Measurements from ENCODE around the gene PRAMEF5. TPM values are rescaled to one million over a fixed set of nuclear protein-coding genes. Genes with fewer than 3 reads are reported as not detected.
"Not testable (repeated sequence)": the region's sequence is repeated elsewhere in the genome, so short reads cannot be mapped to it uniquely, and the experiment has no call there.

PRAMEF5 gene
- total and polyA plus RNA-seq, 2 experiments from 2014 or later, result not detected

GRCh38 chr1:13277016-13277415 lies 23.0 kb downstream of the PRAMEF5 start:
- H3K4me1 Mint-ChIP-seq; H3K9me2 ChIP-seq (ENCODE audit: insufficient read depth); H2AFZ ChIP-seq; H3K4me1 ChIP-seq (ENCODE audit: insufficient read depth); H3K79me2 ChIP-seq (replicated peaks; ENCODE audit: insufficient read depth); H3K4me3 Mint-ChIP-seq; H3K27me3 Mint-ChIP-seq (ENCODE audit: insufficient read depth, low read depth, poor library complexity); H3F3A ChIP-seq (replicated peaks; ENCODE audit: low read depth); H3K4me2 ChIP-seq; H3K27me3 ChIP-seq (ENCODE audit: insufficient read depth); H3K4me3 ChIP-seq; H3K27ac Mint-ChIP-seq; H4K20me1 ChIP-seq (replicated peaks; ENCODE audit: insufficient read depth); ATAC-seq; H3K36me3 ChIP-seq (ENCODE audit: insufficient read depth); H3K36me3 Mint-ChIP-seq (ENCODE audit: low read depth); H3K9me3 Mint-ChIP-seq; H3K27ac ChIP-seq (ENCODE audit: low read depth): not testable (repeated sequence)
- DNase-seq (ENCODE audit: low spot score), result peak; percentile 0

GRCh38 chr1:13279617-13280016 lies 25.6 kb downstream of the PRAMEF5 start:
- H3K4me2 ChIP-seq; H3K9me3 Mint-ChIP-seq; H4K20me1 ChIP-seq (replicated peaks; ENCODE audit: insufficient read depth); H3K4me1 ChIP-seq (ENCODE audit: insufficient read depth); H3K4me3 Mint-ChIP-seq; H3K27me3 Mint-ChIP-seq (ENCODE audit: insufficient read depth, low read depth, poor library complexity); H3K36me3 Mint-ChIP-seq (ENCODE audit: low read depth); DNase-seq (ENCODE audit: low spot score); H2AFZ ChIP-seq; H3K79me2 ChIP-seq (replicated peaks; ENCODE audit: insufficient read depth); ATAC-seq; H3K4me1 Mint-ChIP-seq; H3K27ac ChIP-seq (ENCODE audit: low read depth); H3F3A ChIP-seq (replicated peaks; ENCODE audit: low read depth); H3K27ac Mint-ChIP-seq; H3K36me3 ChIP-seq (ENCODE audit: insufficient read depth); H3K27me3 ChIP-seq (ENCODE audit: insufficient read depth); H3K4me3 ChIP-seq; H3K9me2 ChIP-seq (ENCODE audit: insufficient read depth): not testable (repeated sequence)

GRCh38 chr1:13285037-13285436 lies 31.0 kb downstream of the PRAMEF5 start, which contains the start of gene PRAMEF8:
Gene PRAMEF8 (minus strand): TSS chr1:13285137. CDS start chr1:13284091, 1,046 bp downstream.
- H3K27me3 ChIP-seq (ENCODE audit: insufficient read depth); H3K36me3 ChIP-seq (ENCODE audit: insufficient read depth); H3K27ac ChIP-seq (ENCODE audit: low read depth); H2AFZ ChIP-seq; H3K79me2 ChIP-seq (replicated peaks; ENCODE audit: insufficient read depth); H3K4me3 ChIP-seq; H3K4me1 Mint-ChIP-seq; H3K4me1 ChIP-seq (ENCODE audit: insufficient read depth); H3K27me3 Mint-ChIP-seq (ENCODE audit: insufficient read depth, low read depth, poor library complexity); H3K4me3 Mint-ChIP-seq; H4K20me1 ChIP-seq (replicated peaks; ENCODE audit: insufficient read depth); H3K9me3 Mint-ChIP-seq; H3F3A ChIP-seq (replicated peaks; ENCODE audit: low read depth); H3K4me2 ChIP-seq; DNase-seq (ENCODE audit: low spot score); ATAC-seq; H3K36me3 Mint-ChIP-seq (ENCODE audit: low read depth); H3K27ac Mint-ChIP-seq; H3K9me2 ChIP-seq (ENCODE audit: insufficient read depth): not testable (repeated sequence)

- H3K4me3 Mint-ChIP-seq; H3K9me3 Mint-ChIP-seq; H3K79me2 ChIP-seq (replicated peaks; ENCODE audit: insufficient read depth); H3K9me2 ChIP-seq (ENCODE audit: insufficient read depth); H3K4me1 ChIP-seq (ENCODE audit: insufficient read depth); H3K4me1 Mint-ChIP-seq; ATAC-seq; H3K27ac ChIP-seq (ENCODE audit: low read depth); H3K27me3 Mint-ChIP-seq (ENCODE audit: insufficient read depth, low read depth, poor library complexity); H3K27me3 ChIP-seq (ENCODE audit: insufficient read depth); H3K36me3 ChIP-seq (ENCODE audit: insufficient read depth); H4K20me1 ChIP-seq (replicated peaks; ENCODE audit: insufficient read depth); H3K4me2 ChIP-seq; H3F3A ChIP-seq (replicated peaks; ENCODE audit: low read depth); H2AFZ ChIP-seq; H3K36me3 Mint-ChIP-seq (ENCODE audit: low read depth); DNase-seq (ENCODE audit: low spot score); H3K4me3 ChIP-seq; H3K27ac Mint-ChIP-seq: not testable (repeated sequence)
Measured at GRCh38 chr1:13289030-13289429, 35.0 kb downstream of the PRAMEF5 start.

GRCh38 chr1:13297216-13297931 lies 43.4 kb downstream of the PRAMEF5 start:
- H2AFZ ChIP-seq; H4K20me1 ChIP-seq (replicated peaks; ENCODE audit: insufficient read depth); H3K27ac ChIP-seq (ENCODE audit: low read depth); H3K4me2 ChIP-seq; H3K79me2 ChIP-seq (replicated peaks; ENCODE audit: insufficient read depth); H3K9me3 Mint-ChIP-seq; DNase-seq (ENCODE audit: low spot score); H3K36me3 ChIP-seq (ENCODE audit: insufficient read depth); H3K27me3 ChIP-seq (ENCODE audit: insufficient read depth); H3K4me3 ChIP-seq; H3K9me2 ChIP-seq (ENCODE audit: insufficient read depth); H3K36me3 Mint-ChIP-seq (ENCODE audit: low read depth); ATAC-seq; H3F3A ChIP-seq (replicated peaks; ENCODE audit: low read depth); H3K27ac Mint-ChIP-seq; H3K4me3 Mint-ChIP-seq; H3K4me1 ChIP-seq (ENCODE audit: insufficient read depth); H3K4me1 Mint-ChIP-seq; H3K27me3 Mint-ChIP-seq (ENCODE audit: insufficient read depth, low read depth, poor library complexity): not testable (repeated sequence)

GRCh38 chr1:13298699-13299098 lies 44.7 kb downstream of the PRAMEF5 start:
- H2AFZ ChIP-seq; H3K36me3 ChIP-seq (ENCODE audit: insufficient read depth); H3K9me3 Mint-ChIP-seq; H3K27me3 ChIP-seq (ENCODE audit: insufficient read depth); H3K27ac ChIP-seq (ENCODE audit: low read depth); H3K4me3 ChIP-seq; H3F3A ChIP-seq (replicated peaks; ENCODE audit: low read depth); H4K20me1 ChIP-seq (replicated peaks; ENCODE audit: insufficient read depth); H3K9me2 ChIP-seq (ENCODE audit: insufficient read depth); H3K27ac Mint-ChIP-seq; H3K36me3 Mint-ChIP-seq (ENCODE audit: low read depth); H3K4me1 Mint-ChIP-seq; H3K27me3 Mint-ChIP-seq (ENCODE audit: insufficient read depth, low read depth, poor library complexity); H3K79me2 ChIP-seq (replicated peaks; ENCODE audit: insufficient read depth); H3K4me3 Mint-ChIP-seq; H3K4me2 ChIP-seq; DNase-seq (ENCODE audit: low spot score); ATAC-seq; H3K4me1 ChIP-seq (ENCODE audit: insufficient read depth): not testable (repeated sequence)

GRCh38 chr1:13302197-13302596 lies 48.2 kb downstream of the PRAMEF5 start:
- not testable (repeated sequence) for H3K9me3 Mint-ChIP-seq; H3K27me3 ChIP-seq (ENCODE audit: insufficient read depth); H3K27ac ChIP-seq (ENCODE audit: low read depth); DNase-seq (ENCODE audit: low spot score); H3F3A ChIP-seq (replicated peaks; ENCODE audit: low read depth); H3K9me2 ChIP-seq (ENCODE audit: insufficient read depth); H4K20me1 ChIP-seq (replicated peaks; ENCODE audit: insufficient read depth); H3K4me3 Mint-ChIP-seq; H3K4me1 Mint-ChIP-seq; H3K4me1 ChIP-seq (ENCODE audit: insufficient read depth); H3K36me3 ChIP-seq (ENCODE audit: insufficient read depth); H3K79me2 ChIP-seq (replicated peaks; ENCODE audit: insufficient read depth); H3K27me3 Mint-ChIP-seq (ENCODE audit: insufficient read depth, low read depth, poor library complexity); ATAC-seq; H3K27ac Mint-ChIP-seq; H3K36me3 Mint-ChIP-seq (ENCODE audit: low read depth); H2AFZ ChIP-seq; H3K4me2 ChIP-seq; H3K4me3 ChIP-seq
